OCI-LY1 (cell line): ENCODE measurements around the gene SERPINA9.

Experiments
- H2AFZ ChIP-seq: fragments of 200-600 bp; sonication (generic), shearing (Covaris generic); 2 replicates; pipeline ENCODE4 v1.6.0; 2014; ENCODE audit warnings: antibody characterized with exemption, mild to moderate bottlenecking, low read length
- H3F3A ChIP-seq: fragments of 200-600 bp; sonication (generic), shearing (Covaris generic); 2 replicates; pipeline ENCODE4 v1.6.0; 2014; ENCODE audit warnings: mild to moderate bottlenecking, antibody characterized with exemption, low read length, moderate library complexity; ENCODE audit not compliant: insufficient read depth
- H3K27ac ChIP-seq: fragments of 200-600 bp; sonication (generic); 2 replicates; pipeline ENCODE4 v1.5.1; 2014; ENCODE audit warnings: low read length, mixed run types, mild to moderate bottlenecking, low read depth; ENCODE audit not compliant: poor library complexity, severe bottlenecking
- H3K27me3 ChIP-seq: fragments of 200-600 bp; sonication (generic); 2 replicates; pipeline ENCODE4 v1.6.0; 2014; ENCODE audit warnings: antibody characterized with exemption, mild to moderate bottlenecking, low read length, moderate library complexity; ENCODE audit not compliant: insufficient read depth
- H3K36me3 ChIP-seq: fragments of 200-600 bp; sonication (generic); 2 replicates; pipeline ENCODE4 v1.6.1; 2014; ENCODE audit warnings: mild to moderate bottlenecking, antibody characterized with exemption, low read length, moderate library complexity, mixed read lengths; ENCODE audit not compliant: insufficient read depth
- H3K4me1 ChIP-seq: fragments of 200-600 bp; sonication (generic); 2 replicates; pipeline ENCODE4 v1.5.1; 2014; ENCODE audit warnings: mild to moderate bottlenecking, low read length, moderate library complexity; ENCODE audit not compliant: insufficient read depth, severe bottlenecking
- H3K4me2 ChIP-seq: fragments of 200-600 bp; sonication (generic), shearing (Covaris generic); 2 replicates; pipeline ENCODE4 v1.6.1; 2014; ENCODE audit warnings: low read length
- H3K4me3 ChIP-seq: fragments of 200-600 bp; sonication (generic); 2 replicates; pipeline ENCODE4 v1.5.1; 2014; ENCODE audit warnings: low read length, low read depth, mild to moderate bottlenecking, mixed read lengths; ENCODE audit not compliant: poor library complexity, severe bottlenecking
- H3K79me2 ChIP-seq: fragments of 200-600 bp; shearing (Covaris generic); 2 replicates; pipeline ENCODE4 v1.6.1; 2016; ENCODE audit warnings: mixed run types, low read length, mixed read lengths; ENCODE audit not compliant: insufficient read depth
- H3K9ac ChIP-seq: fragments of 200-600 bp; sonication (generic), shearing (Covaris generic); 2 replicates; pipeline ENCODE4 v1.6.1; 2014; ENCODE audit warnings: mild to moderate bottlenecking, low read length, mixed read lengths
- H3K9me2 ChIP-seq: fragments of 200-600 bp; sonication (generic), shearing (Covaris generic); 2 replicates; pipeline ENCODE4 v1.6.1; 2014; ENCODE audit warnings: low read depth, mild to moderate bottlenecking, low read length, mixed read lengths
- H3K9me3 ChIP-seq: fragments of 200-600 bp; shearing (Covaris generic); 2 replicates; pipeline ENCODE4 v1.6.1; 2014; ENCODE audit warnings: low read length, mixed read lengths
- H4K20me1 ChIP-seq: fragments of 200-600 bp; sonication (generic), shearing (Covaris generic); 2 replicates; pipeline ENCODE4 v1.6.0; 2016; ENCODE audit warnings: mild to moderate bottlenecking, low read length; ENCODE audit not compliant: insufficient read depth
- EZH2 ChIP-seq: fragments of 200-600 bp; sonication (generic), shearing (Covaris generic); IDR thresholded peaks from 2 replicates; pipeline ENCODE4 v1.8.0; 2017; ENCODE audit warnings: borderline replicate concordance, mixed run types, mild to moderate bottlenecking, antibody characterized with exemption, low read length, moderate library complexity, mixed read lengths
- TF ChIP-seq, protein P1 (sequence below): fragments of 200-600 bp; sonication (generic), shearing (Covaris generic); IDR thresholded peaks from 2 replicates; pipeline ENCODE4 v1.5.1; 2017; ENCODE audit warnings: mild to moderate bottlenecking, antibody characterized with exemption, low read length, moderate library complexity, mixed read lengths

Gene SERPINA9

GRCh38 chr14:94505206-94505605, 29.2 kb upstream of the SERPINA9 start:
- TF ChIP-seq, protein P1, sequence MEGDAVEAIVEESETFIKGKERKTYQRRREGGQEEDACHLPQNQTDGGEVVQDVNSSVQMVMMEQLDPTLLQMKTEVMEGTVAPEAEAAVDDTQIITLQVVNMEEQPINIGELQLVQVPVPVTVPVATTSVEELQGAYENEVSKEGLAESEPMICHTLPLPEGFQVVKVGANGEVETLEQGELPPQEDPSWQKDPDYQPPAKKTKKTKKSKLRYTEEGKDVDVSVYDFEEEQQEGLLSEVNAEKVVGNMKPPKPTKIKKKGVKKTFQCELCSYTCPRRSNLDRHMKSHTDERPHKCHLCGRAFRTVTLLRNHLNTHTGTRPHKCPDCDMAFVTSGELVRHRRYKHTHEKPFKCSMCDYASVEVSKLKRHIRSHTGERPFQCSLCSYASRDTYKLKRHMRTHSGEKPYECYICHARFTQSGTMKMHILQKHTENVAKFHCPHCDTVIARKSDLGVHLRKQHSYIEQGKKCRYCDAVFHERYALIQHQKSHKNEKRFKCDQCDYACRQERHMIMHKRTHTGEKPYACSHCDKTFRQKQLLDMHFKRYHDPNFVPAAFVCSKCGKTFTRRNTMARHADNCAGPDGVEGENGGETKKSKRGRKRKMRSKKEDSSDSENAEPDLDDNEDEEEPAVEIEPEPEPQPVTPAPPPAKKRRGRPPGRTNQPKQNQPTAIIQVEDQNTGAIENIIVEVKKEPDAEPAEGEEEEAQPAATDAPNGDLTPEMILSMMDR: no peak
- no peak for TF ChIP-seq EZH2
- no peak overlapping the region for H2AFZ ChIP-seq
- no peaks in the 10 kb centered on the region for H3K27me3 ChIP-seq
- no peak overlapping the region for H3K27ac ChIP-seq
- no peak overlapping the region for H3K4me2 ChIP-seq
- no peaks in the 10 kb centered on the region for H4K20me1 ChIP-seq
- H3K4me3 ChIP-seq: no peak overlapping the region
- H3K79me2 ChIP-seq: no peaks in the 10 kb centered on the region
- H3K9me3 ChIP-seq: no peaks in the 10 kb centered on the region
- no peaks in the 10 kb centered on the region for H3F3A ChIP-seq
- H3K9me2 ChIP-seq: no peaks in the 10 kb centered on the region
- H3K36me3 ChIP-seq: no peaks in the 10 kb centered on the region
- no peaks in the 10 kb centered on the region for H3K4me1 ChIP-seq
- H3K9ac ChIP-seq: no peak overlapping the region

DNA sequence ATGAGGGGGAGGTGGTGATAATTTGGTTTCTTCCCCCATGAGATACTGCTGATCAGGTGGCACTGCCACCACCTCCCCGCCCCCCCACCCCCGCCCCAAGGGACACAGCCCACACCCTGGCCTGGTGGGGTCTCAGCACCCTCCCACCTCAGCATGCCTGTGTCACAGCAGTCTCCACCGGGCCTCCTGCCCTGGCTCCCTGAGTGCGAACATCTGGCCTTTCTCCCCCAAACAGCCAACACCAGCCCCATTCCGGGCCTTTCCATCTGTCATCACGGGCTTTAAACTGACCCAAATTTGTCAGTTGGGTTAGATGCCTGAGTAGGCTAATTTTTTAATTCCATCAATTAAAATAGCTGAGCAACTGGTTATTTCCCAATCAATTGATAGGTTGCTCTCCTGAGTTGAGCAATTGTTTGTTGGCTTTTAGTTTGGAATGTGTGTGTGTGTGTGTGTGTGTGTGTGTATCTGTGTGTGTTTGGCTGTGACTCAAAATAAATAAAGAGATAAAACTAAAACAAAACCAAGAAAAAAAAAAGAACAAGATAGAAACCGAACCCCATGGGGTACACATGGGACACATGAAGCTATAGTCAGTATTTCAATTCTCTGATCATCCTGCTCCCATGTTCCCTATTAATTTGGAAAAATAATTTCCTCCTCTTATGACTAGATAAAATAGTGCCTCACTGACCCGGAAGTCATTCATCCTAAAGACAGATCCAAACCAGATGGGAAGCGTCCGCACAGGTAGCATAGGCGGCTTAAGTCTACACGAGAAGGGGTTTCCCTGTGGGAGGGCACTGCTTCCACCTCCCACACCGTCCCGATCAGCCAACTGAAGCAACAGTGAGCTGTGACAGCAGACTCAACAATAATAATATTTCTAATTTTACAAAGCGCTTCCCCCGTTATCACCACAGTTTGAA, 25.9 kb upstream of the SERPINA9 start:
- no peaks in the 10 kb centered on the region for H3K9me3 ChIP-seq
- H3K9ac ChIP-seq: no peak overlapping the region
- H3F3A ChIP-seq: no peaks in the 10 kb centered on the region
- H3K79me2 ChIP-seq: no peaks in the 10 kb centered on the region
- no peak overlapping the region for H3K4me2 ChIP-seq
- H3K27ac ChIP-seq: no peak overlapping the region
- H3K4me1 ChIP-seq: no peaks in the 10 kb centered on the region
- 0 out of 2 replicates have a peak, but pooled peaks cover 3% of the 10 kb centered on the region for H3K27me3 ChIP-seq
- no peak overlapping the region for H2AFZ ChIP-seq
- H3K36me3 ChIP-seq: no peaks in the 10 kb centered on the region
- no peaks in the 10 kb centered on the region for H4K20me1 ChIP-seq
- no peaks in the 10 kb centered on the region for H3K9me2 ChIP-seq
- H3K4me3 ChIP-seq: no peak overlapping the region
- TF ChIP-seq EZH2: no peak
- TF ChIP-seq, protein P1: no peak

- no peak overlapping the region for H2AFZ ChIP-seq
- no peaks in the 10 kb centered on the region for H4K20me1 ChIP-seq
- no peak for TF ChIP-seq EZH2
- TF ChIP-seq, protein P1: no peak
- no peak overlapping the region for H3K4me3 ChIP-seq
- no peak overlapping the region for H3K4me2 ChIP-seq
- no peaks in the 10 kb centered on the region for H3K36me3 ChIP-seq
- H3K9me3 ChIP-seq: no peaks in the 10 kb centered on the region
- H3K9me2 ChIP-seq: no peaks in the 10 kb centered on the region
- H3K9ac ChIP-seq: no peak overlapping the region
- no peak overlapping the region for H3K27ac ChIP-seq
- 0 out of 2 replicates have a peak, but pooled peaks cover 3% of the 10 kb centered on the region for H3K27me3 ChIP-seq
- no peaks in the 10 kb centered on the region for H3K79me2 ChIP-seq
- no peaks in the 10 kb centered on the region for H3K4me1 ChIP-seq
- no peaks in the 10 kb centered on the region for H3F3A ChIP-seq
These were observed 24.3 kb upstream of the SERPINA9 start for GRCh38 chr14:94500264-94500663.
